ENCODE measurements around the gene CDKN2B-AS1.

The CDKN2B-AS1 gene

GRCh38 chr9:22118810-22119521 lies 124.4 kb downstream of the CDKN2B-AS1 start:
- DNase-seq (ENCODE audit: low read depth), result no peak

- DNase-seq (ENCODE audit: low read depth), result peak; percentile 67
Observed at GRCh38 chr9:22119522-22120158, 125.0 kb downstream of the CDKN2B-AS1 start.

- DNase-seq (ENCODE audit: low read depth), result no peak
Observed at GRCh38 chr9:22120159-22120549, 125.6 kb downstream of the CDKN2B-AS1 start.

DNA sequence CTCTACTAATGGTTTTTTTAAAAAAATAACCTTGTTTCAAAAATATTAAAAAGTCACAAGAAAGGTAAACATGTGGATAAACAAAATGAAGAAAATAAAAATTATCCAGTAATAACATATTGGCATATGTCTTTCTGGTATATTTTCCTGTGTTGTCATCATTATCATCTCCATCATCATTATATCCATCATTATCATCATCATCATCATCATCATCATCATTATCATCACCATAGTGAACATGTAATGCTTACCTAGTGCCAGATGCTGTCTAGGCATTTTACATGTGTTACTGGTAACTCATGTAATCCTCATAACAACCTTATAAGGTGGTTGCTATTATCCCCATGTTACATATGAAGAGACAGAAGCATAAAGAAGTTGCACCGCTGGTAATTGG lies 126.0 kb downstream of the CDKN2B-AS1 start:
- DNase-seq (ENCODE audit: low read depth), result no peak

DNA sequence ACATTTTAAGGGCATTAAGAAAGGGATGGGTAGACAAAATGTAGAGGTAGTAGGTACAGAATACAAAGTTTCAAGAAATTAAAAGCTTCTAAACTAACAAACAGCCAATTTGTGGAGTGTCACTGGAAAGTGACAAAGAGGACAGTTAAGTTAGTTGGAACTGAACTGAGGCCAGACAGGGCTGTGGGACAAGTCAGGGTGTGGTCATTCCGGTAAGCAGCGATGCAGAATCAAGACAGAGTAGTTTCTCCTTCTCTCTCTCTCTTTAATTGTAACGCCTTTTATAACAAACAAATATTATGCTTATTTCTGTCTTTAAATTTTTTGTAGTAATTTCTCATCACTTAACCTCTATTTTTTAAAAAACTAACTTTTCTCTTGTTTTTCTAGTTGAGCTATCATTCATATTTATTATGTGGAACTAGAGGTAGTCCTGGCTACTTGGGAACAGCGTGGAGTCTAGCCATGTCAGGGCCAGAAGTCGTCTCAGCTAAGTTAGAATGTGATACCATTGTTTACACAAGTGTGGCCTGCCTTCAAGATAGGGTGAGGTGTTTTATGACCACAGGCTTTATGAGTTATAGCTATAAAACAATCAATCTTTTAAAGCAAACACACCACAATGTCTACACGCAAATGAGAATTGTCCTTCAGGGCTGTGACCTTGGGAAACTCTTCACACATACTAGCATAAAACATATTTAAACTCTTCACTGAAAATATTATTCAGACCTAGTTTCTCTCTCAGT lies 129.8 kb downstream of the CDKN2B-AS1 start:
- DNase-seq (ENCODE audit: low read depth), result peak; percentile 76

GRCh38 chr9:22129133-22129532 lies 134.5 kb downstream of the CDKN2B-AS1 start:
- peak; percentile 65 for DNase-seq (ENCODE audit: low read depth)

DNA sequence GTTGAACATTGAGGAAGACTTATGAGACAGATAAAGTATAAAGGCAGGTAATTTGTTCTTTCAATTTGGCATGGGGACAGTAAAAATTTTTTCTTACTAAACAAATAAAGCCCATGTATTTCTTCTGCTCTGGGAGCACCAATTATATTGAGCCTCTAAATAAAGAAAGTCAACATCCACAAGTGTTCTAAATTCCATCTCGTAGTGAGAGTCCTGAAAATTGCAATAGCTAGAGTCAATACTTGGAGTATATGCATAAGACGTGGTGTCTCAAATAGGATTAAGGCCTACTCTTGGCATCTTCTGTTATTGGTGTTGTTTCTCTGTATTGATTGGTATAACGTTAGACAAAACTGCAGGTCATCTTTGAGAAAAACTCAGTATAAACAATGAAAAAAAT lies 135.0 kb downstream of the CDKN2B-AS1 start:
- no peak for DNase-seq (ENCODE audit: low read depth)

GRCh38 chr9:22131817-22132216 lies 137.2 kb downstream of the CDKN2B-AS1 start:
- no peak for DNase-seq (ENCODE audit: low read depth)

GRCh38 chr9:22134390-22134789 lies 139.8 kb downstream of the CDKN2B-AS1 start:
- no peak for DNase-seq (ENCODE audit: low read depth)

GRCh38 chr9:22136461-22137096 lies 142.0 kb downstream of the CDKN2B-AS1 start:
- peak; percentile 89 for DNase-seq (ENCODE audit: low read depth)

- no peak for DNase-seq (ENCODE audit: low read depth)
Observed at GRCh38 chr9:22138956-22139660, 144.5 kb downstream of the CDKN2B-AS1 start.

GRCh38 chr9:22141908-22142307 lies 147.3 kb downstream of the CDKN2B-AS1 start:
- peak; percentile 54 for DNase-seq (ENCODE audit: low read depth)

DNA sequence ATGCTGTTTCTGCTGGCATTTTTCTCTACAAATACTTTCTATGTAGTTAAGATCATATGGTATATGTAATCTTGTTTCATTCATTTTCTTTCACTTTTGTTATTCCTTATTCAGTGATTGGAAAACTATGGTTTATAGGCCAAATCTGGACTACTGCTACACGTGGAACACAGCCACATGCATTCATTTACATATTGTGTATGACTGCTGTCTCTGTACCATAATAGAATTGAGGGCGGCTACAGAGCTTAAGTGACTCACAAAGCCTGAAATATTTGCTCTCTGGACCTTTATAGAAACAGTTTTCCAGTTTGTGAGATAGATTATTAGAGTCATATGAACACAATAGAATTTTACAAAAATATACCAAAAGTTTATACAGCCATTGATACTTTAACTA lies 148.1 kb downstream of the CDKN2B-AS1 start:
- DNase-seq (ENCODE audit: low read depth), result peak; percentile 85

DNA sequence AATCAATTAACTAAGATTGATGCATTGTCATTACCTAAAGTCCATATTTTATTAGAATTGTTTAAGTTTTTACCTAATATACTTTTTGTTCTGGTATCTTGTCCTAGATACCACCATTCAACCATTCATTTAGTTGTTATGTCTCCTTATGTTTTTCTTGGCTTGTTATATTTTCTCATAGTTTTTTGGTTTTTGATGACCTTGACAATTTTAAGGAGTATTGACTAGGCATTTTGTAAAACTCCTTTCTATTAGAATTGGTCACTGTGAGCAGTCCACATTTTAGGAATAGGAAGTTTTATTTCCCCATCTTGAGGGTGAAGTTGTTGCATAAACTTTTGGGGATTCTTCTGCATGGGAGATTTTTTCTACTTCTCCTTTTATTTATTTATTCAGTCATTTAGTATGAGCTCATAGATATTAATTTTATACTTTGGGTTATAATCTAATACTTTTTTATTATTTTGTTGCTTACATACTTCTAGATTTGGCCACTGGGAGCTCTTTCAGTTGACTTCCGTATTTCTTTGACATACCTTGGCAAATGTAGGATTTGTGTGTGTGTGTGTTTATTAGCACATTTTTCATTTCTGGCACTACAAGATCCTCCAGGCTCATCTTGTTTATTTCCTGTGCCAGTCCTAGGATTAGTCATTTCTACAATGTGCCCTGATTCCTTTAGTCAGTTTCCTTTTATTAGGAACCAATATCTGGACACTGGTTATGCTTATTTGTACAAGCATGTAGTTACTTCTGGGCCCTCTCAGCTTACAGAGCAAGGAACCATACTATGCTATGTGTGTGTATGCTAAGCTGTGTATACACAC lies 149.4 kb downstream of the CDKN2B-AS1 start:
- no peak for DNase-seq (ENCODE audit: low read depth)

- DNase-seq (ENCODE audit: low read depth), result no peak
Observed at GRCh38 chr9:22146604-22147003, 152.0 kb downstream of the CDKN2B-AS1 start.

GRCh38 chr9:22147813-22148527 lies 153.4 kb downstream of the CDKN2B-AS1 start:
- DNase-seq (ENCODE audit: low read depth), result peak; percentile 99

- DNase-seq (ENCODE audit: low read depth), result no peak
Observed at GRCh38 chr9:22148528-22148875, 153.9 kb downstream of the CDKN2B-AS1 start.

- peak; percentile 53 for DNase-seq (ENCODE audit: low read depth)
Observed at GRCh38 chr9:22148876-22149637, 154.5 kb downstream of the CDKN2B-AS1 start.

- no peak for DNase-seq (ENCODE audit: low read depth)
Observed at GRCh38 chr9:22154064-22154463, 159.5 kb downstream of the CDKN2B-AS1 start.

DNA sequence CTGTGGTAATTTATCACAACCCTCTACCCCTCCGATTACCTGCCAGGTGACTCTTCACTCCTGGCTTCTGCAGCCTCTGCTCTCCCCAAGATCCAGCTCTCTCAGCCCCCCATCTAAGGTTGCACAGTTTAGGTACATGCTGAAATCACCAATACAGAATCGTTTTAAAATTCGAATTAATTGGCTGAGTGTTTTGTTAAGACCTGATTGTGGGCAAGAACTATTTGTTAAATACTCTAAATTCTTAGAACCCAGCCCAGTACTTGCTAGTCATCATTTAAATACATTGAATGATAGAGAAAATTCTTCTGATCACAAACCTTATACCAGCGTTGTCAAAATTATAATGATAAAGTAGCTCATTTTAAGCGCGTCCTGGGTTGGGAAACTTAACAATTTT lies 162.0 kb downstream of the CDKN2B-AS1 start:
- no peak for DNase-seq (ENCODE audit: low read depth)

Measured in iris pigment epithelial cell (primary cell).